Hindlimb muscle (tissue), 1 donor: ENCODE results near the gene TMEM204. TPM values are rescaled to one million over a fixed set of nuclear protein-coding genes. Genes with fewer than 3 reads are reported as not detected.

Experiments used
- DNase-seq: peaks from one replicate; pipeline ENCODE4 v3.0.0-alpha.2; 2013
- polyA plus RNA-seq: library from polyadenylated mRNA; unstranded; fragments of 120-200 nt; gene quantifications from one replicate; pipeline ENCODE4 v1.2.1, GENCODE V29; 2013; ENCODE audit not compliant: insufficient read length

The TMEM204 gene
- polyA plus RNA-seq, 1 donor = 16.2 TPM

DNA sequence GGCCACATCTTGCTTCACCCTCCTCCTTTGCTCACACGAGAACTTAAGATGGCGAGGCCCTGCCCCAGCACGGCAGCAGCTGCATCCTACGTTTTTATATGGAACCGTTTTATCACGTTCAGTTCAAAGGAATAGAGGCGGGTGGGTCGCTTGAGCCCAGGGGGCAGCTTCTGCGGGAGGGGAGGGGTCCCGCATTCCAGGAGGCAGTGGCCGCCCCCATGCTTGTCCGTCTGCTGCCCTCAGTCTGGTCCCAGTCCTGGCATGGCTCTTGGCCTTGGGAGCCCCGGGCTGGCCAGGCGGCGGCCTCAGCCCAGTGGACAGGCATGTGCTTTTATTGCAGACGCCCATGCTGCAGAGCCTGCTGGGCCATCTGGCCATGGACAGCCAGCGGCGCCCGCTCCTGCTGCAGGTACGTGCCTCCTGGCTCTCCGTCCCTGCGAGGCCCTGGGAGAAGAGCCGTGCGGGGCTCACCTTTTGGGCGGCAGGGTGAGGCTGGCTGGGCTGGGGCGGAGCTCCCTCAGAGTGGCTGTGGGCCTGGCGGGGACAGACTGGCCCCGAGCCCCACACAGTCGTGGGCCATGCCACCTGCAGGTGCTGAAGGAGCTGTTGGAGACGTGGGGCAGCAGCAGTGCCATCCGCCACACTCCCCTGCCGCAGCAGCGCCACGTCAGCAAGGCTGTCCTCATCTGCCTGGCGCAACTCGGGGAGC is 33.6 kb upstream of the TMEM204 start:
- no peak for DNase-seq

DNA sequence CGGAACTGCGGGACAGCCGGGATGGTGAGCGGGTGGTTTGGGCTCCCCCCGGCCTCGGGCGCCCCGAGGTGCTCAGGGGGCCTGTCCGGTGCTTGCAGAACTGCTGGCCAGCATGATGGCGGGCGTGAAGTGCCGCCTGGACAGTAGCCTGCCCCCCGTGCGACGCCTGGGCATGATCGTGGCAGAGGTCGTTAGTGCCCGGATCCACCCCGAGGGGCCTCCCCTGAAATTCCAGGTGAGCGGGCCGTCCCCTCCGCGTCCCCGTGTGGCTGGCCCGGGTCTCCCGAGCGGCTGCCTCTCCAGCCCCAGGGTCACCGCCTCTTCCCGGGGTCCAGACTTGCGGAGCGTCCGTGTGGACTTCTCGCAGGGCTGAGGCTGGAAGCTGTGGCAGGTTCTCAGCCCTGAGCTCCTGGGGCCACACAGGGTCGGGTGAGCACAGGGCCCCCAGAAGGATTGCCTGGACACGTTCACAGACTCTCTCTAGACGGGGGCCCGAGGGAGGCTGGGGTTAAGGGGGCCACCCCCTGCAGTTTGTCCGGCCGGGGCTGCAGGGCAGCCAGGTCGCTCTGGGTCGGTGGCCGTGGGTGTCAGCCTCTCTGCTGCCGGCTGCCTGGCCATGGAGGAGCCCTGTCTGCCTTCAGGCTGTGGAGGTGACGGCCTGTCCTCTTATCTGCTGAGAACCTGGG is 32.9 kb upstream of the TMEM204 start:
- DNase-seq = no peak

DNA sequence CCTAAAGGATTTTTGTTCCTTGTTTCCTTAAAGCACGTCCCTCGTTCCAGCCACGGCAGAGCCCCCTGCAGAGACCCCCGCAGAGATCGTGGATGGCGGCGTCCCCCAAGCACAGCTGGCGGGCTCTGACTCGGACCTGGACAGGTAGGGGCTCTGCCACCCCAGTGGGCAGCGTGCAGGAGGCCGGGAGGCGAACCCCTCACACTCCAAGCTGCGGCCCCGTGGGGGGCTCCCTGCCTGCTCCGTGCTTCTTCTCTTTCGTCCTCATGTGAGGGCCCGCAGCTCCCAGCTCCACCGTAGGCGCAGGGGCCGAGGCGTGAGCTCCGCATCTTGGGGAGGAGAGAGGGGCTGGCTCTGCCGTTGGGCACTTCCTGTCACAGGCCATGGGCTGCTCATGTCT is 31.8 kb upstream of the TMEM204 start:
- DNase-seq = no peak

- DNase-seq = no peak
Observed at GRCh38 chr16:1502092-1503004, 31.1 kb upstream of the TMEM204 start.

GRCh38 chr16:1503110-1503955 is 30.1 kb upstream of the TMEM204 start:
- no peak for DNase-seq

DNA sequence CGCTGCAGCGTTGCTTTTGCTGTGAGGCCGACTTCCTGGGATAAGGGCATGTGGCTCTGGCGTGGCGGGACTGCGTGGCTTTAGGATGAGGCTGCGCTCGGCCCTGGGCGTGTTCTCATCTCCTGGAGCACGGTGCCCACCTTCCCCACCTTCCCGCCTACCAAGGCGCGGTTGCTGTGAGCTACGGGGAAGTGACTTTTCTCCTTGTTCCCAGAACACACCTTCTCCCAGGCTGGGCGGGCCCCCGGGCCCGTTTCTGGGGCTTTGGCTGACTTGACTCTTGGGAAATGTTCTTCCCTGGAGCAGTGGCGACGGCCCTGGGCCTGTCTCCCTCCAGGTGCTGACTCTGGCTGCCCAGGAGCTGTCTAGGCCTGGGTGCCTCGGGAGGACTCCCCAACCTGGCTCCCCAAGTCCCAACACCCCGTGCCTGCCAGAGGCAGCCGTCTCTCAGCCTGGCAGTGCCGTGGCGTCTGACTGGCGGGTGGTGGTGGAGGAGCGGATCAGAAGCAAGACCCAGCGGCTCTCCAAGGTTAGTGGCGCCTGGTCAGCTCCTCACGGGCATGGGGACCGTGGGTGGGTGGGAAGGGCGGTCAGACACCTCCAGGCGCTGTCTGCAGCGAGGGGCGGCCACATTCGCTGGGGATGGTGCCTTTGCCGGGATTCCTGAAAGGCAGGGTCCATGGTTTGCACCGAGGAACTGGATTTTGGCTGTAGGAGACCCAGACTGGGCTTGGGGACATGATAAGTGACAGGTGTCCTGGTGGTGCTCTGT is 28.2 kb upstream of the TMEM204 start:
- no peak for DNase-seq

DNA sequence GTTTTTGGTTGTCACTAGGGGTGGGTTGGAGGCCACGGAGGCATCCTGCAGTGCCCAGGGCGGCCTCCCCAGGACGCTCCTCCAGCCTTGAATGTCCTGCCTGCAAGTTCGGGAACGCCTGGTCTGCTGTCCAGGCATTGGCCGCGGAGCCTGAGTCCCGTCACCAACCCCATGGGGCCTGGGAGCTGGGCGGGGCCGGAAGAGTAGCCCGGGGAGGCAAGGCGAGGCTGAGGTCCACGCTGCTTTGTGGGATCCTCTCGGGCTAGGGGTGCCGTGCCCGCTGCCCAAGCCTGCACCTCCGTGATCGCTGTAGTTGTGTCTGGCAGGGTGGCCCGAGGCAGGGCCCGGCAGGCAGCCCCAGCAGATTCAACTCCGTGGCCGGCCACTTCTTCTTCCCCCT is 27.6 kb upstream of the TMEM204 start:
- DNase-seq = no peak

DNA sequence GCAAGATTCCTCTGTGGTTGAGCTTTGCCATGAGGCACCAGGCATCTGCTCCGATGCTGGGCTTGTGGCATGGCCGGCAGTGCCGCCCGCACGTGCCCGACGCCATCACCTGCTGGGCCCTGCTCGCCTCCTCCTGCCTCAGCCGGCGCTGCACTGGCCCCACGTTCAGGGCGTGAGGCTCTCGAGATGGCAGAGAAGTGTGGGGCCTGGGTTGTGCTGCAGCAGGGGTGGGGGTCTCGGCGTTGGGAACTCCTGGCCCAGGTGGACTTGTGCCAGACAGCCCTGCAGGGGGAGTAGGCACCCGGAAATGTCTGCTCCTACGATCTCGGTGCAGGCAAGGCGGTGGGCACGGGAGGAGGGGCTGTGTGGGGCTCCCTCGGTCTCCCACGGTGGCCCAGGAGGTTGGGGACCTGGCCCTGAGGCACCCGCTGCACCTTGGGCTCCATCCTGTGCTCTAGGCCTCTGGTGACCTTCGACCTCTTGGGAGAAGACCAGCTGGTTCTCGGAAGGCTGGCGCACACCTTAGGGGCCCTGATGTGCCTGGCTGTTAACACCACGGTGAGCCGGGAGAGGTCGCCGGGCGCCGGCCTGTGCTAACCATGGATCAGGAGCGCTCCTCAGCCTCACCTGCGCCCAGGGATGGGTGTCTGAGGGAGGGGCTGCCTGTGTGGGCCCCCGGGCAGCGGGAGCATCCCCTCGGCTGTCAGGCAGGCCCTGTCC is 26.8 kb upstream of the TMEM204 start:
- DNase-seq = no peak

- no peak for DNase-seq
Observed at GRCh38 chr16:1508494-1509187, 24.8 kb upstream of the TMEM204 start.

- no peak for DNase-seq
Observed at GRCh38 chr16:1509307-1510221, 23.9 kb upstream of the TMEM204 start.

GRCh38 chr16:1510272-1510671 is 23.2 kb upstream of the TMEM204 start:
- no peak for DNase-seq

GRCh38 chr16:1510941-1511351 is 22.5 kb upstream of the TMEM204 start:
- no peak for DNase-seq

GRCh38 chr16:1511662-1512569 is 21.6 kb upstream of the TMEM204 start:
- DNase-seq = no peak

GRCh38 chr16:1512774-1513173 is 20.7 kb upstream of the TMEM204 start:
- no peak for DNase-seq

DNA sequence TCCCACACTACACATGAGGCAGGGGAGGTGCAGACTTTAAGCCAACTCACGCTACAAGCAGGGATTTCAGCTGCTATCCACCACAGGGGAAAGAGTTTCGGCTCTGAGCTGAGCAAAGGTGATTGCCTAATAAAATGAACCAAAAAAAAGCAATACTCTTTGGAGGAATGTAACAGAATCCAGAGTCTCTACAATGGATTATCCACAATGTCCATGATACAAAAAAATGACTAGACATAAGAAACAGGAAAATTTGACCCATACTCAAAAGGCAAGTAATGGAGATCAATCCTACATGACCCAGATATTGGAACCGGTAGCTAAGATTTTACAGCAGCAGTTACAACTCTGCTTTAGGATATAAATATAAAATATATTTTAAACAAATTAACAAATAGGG is 19.0 kb upstream of the TMEM204 start:
- no peak for DNase-seq

DNA sequence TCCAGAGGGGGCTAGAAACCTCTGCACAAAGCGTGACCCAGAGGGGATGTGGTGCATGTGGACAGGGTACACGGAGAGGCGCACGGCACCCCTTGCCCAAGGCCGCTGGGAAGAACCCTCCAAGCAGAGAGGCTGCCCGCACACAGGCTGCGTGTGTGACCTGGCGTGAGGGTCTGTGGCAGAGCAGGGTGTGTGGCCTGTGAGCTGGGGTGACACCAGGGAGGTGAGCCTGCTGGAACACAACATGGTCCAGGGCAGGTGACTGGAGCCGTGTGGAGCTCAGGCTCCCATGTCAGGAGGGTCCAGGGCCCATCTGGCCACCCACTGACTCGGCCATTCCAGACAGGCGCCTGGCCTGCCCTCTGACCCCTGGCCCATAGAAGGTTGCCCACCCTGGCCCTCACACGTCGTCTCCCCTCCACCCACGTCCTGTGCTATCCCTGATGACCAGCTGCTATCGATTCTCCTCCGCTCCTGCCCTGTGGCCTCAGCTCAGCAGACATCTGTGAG is 14.8 kb upstream of the TMEM204 start:
- DNase-seq = no peak

DNA sequence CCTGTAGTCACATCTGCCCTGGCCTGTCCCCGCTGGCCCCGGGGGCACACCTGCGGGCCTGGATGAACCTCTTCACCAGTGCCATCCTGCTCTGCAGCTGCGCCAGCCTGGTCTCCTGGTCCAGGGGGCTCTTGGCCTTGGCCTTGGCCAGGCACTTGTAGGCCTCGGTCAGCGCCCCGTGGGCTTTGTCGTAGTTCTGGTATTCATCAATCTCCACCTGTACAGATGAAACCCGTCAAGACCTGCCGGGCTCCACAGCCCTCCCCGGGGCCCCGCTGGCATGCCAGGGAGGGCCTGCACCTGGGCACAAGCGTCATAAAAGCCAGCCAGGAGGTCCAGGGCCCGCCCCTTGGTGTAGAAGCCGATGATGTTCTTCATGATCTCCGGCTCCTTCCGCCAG is 13.6 kb upstream of the TMEM204 start:
- no peak for DNase-seq

DNA sequence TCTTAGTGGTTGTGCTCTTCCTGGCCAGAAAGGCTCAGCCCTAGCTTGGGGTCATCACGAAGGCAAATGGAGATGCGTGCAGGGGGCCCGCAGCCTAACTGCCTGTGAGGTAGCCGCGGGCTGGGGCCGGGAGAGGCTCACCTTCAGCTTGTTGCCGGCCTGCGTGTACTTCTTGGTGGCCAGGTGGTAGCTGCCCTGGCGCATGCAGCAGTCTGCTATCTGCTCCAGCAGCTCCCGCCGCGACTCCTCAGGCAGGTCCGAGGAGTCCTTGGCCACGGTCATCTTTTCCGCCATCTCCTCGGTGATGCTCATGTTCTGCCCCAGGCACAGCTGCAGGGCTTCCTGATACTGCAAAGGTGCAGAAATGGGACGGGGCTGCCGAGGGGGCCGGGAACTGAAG is 13.0 kb upstream of the TMEM204 start:
- DNase-seq = no peak
